ENCODE results near the gene GLB1L2.
"Not testable (repeated sequence)": the region's sequence is repeated elsewhere in the genome, so short reads cannot be mapped to it uniquely, and the experiment has no call there.

GLB1L2 gene

GRCh38 chr11:134328433-134328832 is 3.4 kb upstream of the GLB1L2 start:
- DNase-seq (ENCODE audit: low read depth) = no peak

DNA sequence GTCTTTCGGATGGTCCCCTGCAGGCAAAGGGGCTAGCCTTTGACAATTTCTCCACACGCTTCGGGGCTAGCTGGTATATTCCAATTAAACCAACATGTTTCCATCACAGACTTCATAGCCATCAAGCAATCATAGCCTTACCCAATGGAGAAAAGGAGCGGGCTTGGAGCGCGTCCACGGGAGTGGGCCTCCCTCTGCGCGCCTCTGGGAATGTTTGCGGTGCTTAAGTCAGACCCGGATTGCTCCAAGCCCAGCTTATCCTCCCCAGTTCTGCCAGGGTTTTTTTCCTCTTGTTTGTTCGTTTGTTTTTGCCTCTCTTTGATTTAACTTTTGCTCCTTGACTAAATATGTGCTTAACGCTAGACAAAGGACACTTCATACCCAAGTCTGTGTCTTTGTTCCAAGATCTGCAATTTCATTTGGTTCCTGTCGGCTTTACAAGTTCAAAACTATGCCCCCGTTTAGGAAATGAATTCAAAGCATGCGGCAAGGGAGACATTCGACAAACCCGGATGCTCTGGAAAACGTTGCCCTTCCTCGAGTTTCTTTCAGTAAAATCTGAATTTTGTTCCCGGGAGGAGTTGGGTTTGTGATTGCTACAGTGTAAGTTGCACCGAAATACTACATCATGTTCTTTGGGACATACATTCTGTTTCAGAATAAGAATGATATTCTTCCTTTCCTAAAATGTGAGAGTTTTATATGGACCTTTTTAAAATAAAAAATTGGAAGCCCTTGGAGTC is 1.0 kb upstream of the GLB1L2 start:
- DNase-seq (ENCODE audit: low read depth) = no peak

GRCh38 chr11:134332189-134332631 is 422 bp downstream of the GLB1L2 start:
- no peak for DNase-seq (ENCODE audit: low read depth)

- no peak for DNase-seq (ENCODE audit: low read depth)
Observed at GRCh38 chr11:134332782-134333181, 994 bp downstream of the GLB1L2 start.

- DNase-seq (ENCODE audit: low read depth) = no peak
Observed at GRCh38 chr11:134333312-134333711, 1.5 kb downstream of the GLB1L2 start.

GRCh38 chr11:134333946-134334345 is 2.2 kb downstream of the GLB1L2 start:
- no peak for DNase-seq (ENCODE audit: low read depth)

DNA sequence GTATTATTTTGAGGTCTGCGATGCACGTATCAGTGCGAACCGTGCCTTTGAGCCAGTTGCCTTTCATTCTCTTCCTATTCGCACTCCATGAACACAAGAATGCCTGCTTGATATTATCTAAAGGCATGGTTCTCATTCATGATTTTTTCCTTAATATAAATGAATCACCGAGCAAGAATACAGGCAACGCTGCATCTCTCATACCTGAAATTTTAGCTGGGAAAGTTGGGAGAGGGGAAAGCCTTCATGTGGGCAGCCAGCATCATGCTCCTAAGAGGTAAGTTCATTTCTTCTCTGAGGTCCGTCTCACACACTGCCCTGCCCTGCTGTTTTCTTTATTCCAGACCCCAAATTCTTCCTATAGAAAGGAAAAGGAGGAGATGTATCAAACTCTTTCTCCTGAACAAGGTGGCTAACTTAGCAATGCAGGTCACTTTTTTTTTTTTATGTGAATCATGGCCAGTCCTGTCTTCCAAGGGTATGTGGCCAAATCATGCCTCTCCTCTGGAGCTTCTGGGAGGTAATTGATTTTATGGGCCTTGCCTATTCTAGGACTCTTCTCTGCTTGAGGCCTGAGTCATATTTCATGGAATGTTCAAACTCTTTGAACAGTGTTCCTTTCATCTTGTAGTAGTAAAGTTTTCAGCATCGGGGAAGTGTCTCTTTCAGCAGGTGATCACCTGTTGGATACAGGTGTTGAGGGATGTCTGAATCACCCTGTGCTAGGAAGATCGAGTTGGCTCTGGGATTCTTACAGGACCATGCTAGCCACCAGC is 3.2 kb downstream of the GLB1L2 start:
- DNase-seq (ENCODE audit: low read depth) = no peak

DNA sequence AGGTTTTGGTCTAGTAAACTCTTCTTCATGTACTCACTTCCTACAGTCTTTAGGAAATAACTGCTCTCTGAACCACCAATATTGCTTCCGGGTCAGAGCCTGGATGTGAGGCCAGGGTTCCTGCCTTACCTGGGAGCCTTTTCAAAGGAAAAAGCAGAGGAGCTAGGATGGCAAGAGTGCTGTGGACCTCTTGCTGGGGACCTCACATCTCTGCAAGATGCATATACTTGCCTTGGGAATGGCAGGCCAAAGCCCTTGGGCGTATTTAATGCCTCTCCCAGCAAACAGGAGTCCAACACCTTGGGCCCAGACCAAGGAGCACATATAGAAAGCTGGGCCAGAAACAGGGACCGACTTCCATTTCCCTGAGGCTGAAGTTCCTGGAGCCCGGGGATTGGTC is 5.3 kb downstream of the GLB1L2 start:
- no peak for DNase-seq (ENCODE audit: low read depth)

DNA sequence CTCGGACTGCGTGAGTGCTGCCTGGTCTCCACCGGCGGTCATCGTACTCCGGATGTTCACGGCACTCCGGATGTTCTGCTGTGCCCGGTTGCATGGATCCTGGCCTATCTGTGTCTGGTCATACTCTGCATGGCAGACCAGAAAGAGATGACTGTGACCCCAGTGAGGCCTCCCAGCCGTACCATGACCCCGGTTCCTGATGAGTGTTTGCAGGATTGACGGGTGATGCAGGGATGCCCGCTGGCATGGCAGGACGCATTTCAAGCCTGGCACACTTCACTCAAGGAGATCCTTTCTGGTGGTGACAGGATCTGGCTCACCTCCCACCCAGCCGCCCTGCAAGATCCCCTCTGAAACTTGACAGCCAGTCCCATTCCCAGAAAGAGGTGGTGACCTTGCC is 6.3 kb downstream of the GLB1L2 start:
- DNase-seq (ENCODE audit: low read depth) = no peak

DNA sequence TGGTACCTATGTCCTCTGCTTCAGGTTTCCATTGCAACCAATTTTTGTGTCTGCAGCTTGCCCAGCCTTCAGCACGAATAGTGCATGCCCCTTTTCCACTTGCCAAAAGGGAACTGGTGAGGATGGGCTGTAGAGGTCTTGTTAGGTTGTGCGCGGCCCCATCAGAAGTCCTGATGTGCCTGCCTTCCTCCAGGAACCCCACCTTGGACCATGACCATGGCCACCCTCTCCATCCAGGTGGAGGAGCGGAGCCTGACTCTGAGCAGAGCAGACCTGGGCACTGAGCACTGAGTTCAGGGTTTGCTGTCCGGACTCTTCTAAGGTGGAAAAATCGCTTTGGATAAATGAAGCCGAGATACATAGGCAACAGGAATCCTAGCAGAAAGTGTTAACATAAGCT is 6.9 kb downstream of the GLB1L2 start:
- no peak for DNase-seq (ENCODE audit: low read depth)

DNA sequence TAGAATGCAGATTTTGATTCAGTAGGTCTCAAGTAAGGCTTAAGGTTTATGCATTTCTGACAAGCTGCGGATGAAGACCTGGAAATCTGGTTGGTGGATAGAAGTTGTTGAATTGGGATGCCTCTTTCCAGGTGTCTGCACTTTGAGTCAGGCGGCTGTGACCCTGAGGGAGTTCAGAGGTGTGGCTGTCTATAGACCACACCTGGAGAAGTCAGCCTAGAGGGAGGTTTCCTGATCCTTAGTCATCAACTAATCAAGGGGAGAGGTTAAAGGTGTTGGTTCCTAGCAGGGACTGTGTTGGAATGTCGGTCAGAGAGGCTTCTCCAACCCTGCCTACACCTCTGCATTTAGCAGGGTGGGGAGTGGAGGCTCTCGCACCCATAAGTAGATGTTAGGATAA is 8.0 kb downstream of the GLB1L2 start:
- no peak for DNase-seq (ENCODE audit: low read depth)

DNA sequence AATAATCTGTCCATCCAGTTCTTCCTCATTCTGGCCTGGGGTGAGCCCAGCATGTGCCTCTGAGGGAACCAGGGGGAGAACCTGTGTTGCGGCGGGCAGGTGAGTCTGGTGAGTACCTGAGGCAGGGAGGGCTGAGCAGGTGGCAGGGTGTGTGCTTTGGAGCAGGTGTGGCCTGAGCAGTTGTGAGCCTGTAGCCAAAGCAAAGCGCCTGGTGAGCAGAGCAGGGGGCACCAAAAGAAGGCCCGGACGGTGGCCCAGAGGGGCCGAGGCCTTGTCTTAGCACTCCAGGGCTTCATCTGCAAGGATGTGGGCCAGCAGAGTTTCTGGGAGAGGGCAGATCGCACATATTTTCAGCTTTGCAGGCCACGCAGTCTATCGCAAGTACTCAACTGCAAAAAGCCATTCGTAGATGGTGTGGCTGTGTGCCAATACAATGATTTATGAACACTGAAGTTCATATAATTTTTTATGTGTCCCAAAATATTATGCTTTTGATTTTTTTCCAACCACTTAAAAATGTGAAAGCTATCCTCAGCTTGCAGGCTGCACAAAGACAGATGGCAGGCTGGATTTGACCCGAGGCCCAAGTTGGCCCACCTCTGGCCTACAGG is 8.7 kb downstream of the GLB1L2 start:
- no peak for DNase-seq (ENCODE audit: low read depth)

DNA sequence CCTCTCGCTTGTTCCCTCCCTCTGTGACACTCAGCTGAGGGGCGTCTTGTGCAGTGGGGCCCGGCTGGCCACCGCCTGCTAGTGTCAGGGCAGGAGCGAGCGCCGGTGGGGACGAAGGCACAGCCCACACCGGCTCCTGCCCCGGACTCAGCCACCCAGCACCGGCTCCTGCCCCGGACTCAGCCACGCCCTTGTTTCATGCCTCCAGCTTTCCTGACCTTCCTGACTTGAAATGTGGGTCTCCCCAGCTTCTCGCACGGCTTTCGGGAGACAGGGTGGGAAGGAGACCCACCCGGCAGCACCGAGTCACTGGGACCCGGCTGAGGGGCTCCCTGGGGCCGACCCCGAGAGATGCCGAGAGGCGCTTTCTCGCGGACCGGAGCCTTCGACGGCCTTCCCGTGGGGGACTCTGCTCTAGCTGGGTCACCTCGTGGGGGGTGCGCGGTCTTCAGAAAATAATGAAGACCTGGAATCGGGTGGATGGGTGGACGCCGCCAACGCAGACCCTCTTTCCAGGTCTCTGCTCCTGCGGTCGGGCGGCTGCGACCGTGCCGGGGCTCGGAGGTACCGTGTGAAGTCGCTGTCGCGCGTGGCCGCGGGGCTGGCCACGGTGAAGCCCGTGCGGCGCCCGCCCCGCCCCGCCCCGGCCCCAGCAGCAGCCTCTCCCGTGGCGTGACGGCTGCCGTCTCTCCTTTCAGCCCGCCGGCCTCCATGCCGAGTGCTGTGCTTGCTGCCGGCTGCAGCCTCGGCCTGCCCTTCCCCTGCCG is 10.2 kb downstream of the GLB1L2 start:
- no peak for DNase-seq (ENCODE audit: low read depth)

- no peak for DNase-seq (ENCODE audit: low read depth)
Observed at GRCh38 chr11:134342572-134343340, 11.0 kb downstream of the GLB1L2 start.

GRCh38 chr11:134343646-134344045 is 11.9 kb downstream of the GLB1L2 start:
- no peak for DNase-seq (ENCODE audit: low read depth)

- not testable (repeated sequence) for DNase-seq (ENCODE audit: low read depth)
Observed at GRCh38 chr11:134344497-134345236, 12.9 kb downstream of the GLB1L2 start.

- no peak for DNase-seq (ENCODE audit: low read depth)
Observed at GRCh38 chr11:134345237-134345550, 13.4 kb downstream of the GLB1L2 start.

GRCh38 chr11:134346101-134346975 is 14.6 kb downstream of the GLB1L2 start:
- no peak for DNase-seq (ENCODE audit: low read depth)

DNA sequence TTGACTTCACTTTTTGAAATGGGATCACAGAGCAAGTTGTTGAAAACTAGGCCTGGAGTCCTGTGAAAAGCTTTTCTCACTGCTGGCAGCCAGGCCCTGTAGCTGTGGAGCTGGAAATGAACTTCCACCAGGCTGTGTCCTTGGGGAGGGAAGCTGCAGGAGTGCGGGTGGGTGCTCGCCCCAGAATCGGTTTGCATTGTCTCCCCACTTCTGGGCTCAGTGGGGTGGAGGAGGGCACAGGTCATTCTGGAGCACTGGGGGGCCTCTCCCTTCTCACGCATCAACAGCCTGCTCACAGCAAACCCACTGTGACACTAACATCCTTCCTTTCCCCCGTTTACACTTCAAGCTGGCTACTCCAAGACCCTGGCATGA is 15.2 kb downstream of the GLB1L2 start:
- DNase-seq (ENCODE audit: low read depth) = no peak

- no peak for DNase-seq (ENCODE audit: low read depth)
Observed at GRCh38 chr11:134347441-134347840, 15.7 kb downstream of the GLB1L2 start.
